GM18508 (cell line): ENCODE measurements around the gene RABGAP1L.
"Not testable (repeated sequence)": the region's sequence is repeated elsewhere in the genome, so short reads cannot be mapped to it uniquely, and the experiment has no call there.

Experiments
- ATAC-seq: cut with Tn5 transposase; IDR thresholded peaks from one replicate; pipeline ENCODE4 v1.9.1; 2021; ENCODE audit warnings: moderate number of reproducible peaks; ENCODE audit not compliant: insufficient read depth, unreplicated experiment

The RABGAP1L gene

GRCh38 chr1:174825806-174826205 is 666.5 kb downstream of the RABGAP1L start:
- ATAC-seq: no peak

GRCh38 chr1:174828264-174828663 is 668.9 kb downstream of the RABGAP1L start:
- no peak for ATAC-seq

GRCh38 chr1:174829990-174830389 is 670.7 kb downstream of the RABGAP1L start:
- no peak for ATAC-seq

- no peak for ATAC-seq
Observed at GRCh38 chr1:174836543-174836942, 677.2 kb downstream of the RABGAP1L start.

- no peak for ATAC-seq
Observed at GRCh38 chr1:174837386-174837785, 678.1 kb downstream of the RABGAP1L start.

GRCh38 chr1:174839211-174839610 is 679.9 kb downstream of the RABGAP1L start:
- no peak for ATAC-seq

- no peak for ATAC-seq
Observed at GRCh38 chr1:174841747-174842146, 682.4 kb downstream of the RABGAP1L start.

- ATAC-seq: not testable (repeated sequence)
Observed at GRCh38 chr1:174848593-174849560, 689.6 kb downstream of the RABGAP1L start.

- no peak for ATAC-seq
Observed at GRCh38 chr1:174850726-174851125, 691.4 kb downstream of the RABGAP1L start.

- no peak for ATAC-seq
Observed at GRCh38 chr1:174858301-174858700, 699.0 kb downstream of the RABGAP1L start.

- ATAC-seq: no peak
Observed at GRCh38 chr1:174870319-174870718, 711.0 kb downstream of the RABGAP1L start.

GRCh38 chr1:174871886-174872285 is 712.6 kb downstream of the RABGAP1L start:
- ATAC-seq: no peak

- no peak for ATAC-seq
Observed at GRCh38 chr1:174872615-174873058, 713.3 kb downstream of the RABGAP1L start.

- no peak for ATAC-seq
Observed at GRCh38 chr1:174874331-174875053, 715.2 kb downstream of the RABGAP1L start.

GRCh38 chr1:174875306-174875705 is 716.0 kb downstream of the RABGAP1L start:
- no peak for ATAC-seq

GRCh38 chr1:174877208-174877673 is 717.9 kb downstream of the RABGAP1L start:
- ATAC-seq: no peak

GRCh38 chr1:174880171-174880570 is 720.9 kb downstream of the RABGAP1L start:
- no peak for ATAC-seq

GRCh38 chr1:174883409-174883808 is 724.1 kb downstream of the RABGAP1L start:
- no peak for ATAC-seq

GRCh38 chr1:174884038-174884437 is 724.7 kb downstream of the RABGAP1L start:
- no peak for ATAC-seq

GRCh38 chr1:174884566-174884965 is 725.2 kb downstream of the RABGAP1L start:
- ATAC-seq: no peak

- no peak for ATAC-seq
Observed at GRCh38 chr1:174890024-174890423, 730.7 kb downstream of the RABGAP1L start.
